ENCODE data around the gene BAHCC1.

BAHCC1 gene

DNA sequence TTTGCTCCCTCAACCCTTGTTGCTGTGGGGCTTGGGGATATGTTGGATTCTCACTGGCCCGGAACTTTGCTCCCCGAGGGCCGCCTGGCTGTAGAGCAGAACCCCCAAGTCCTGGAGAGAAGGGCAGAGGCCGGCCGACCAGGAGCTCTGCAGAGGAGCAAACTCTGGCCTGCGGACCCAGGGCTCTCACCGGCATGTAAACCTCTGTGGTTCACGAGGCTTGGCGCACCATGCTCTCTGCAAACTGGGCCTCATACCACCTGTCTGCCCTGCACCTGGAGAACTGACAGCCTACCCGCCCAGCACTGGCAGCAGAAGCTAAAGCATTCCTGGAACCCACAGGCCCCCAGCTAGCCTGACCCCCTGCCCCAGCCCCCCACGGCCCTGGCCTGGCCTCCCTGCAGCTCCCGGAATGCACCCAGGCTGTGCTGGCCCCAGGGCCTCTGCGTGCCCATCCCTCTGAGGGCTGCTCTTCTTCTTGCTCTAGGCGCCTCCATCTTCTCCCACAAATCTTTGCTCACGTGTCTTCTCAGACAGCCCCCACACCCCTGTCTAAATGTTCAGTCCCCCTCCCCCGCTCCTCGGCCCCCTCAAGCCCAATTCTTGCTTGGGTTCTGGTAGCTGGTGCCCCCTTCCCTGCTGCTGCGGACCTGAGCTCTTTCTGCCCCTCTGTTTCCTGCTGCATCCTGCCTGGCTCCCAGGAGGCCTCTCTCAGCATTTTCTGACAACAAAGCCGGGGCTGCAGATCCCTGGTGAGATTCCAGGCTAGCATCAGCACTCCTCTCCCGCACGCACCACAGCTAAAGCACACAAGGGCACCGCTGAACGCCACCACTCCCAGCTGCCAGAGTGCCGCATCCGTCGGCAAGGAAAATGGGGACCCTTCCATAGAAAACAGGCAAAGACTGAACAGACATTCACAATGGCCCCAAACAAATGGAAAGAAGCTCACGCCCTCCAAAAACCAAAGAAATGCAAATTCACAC is 94.0 kb downstream of the BAHCC1 start:
- Histone ChIP-seq H2AFZ (ENCODE audit: low read length) (no peak overlapping the region), H3K9ac (ENCODE audit: low read depth, low read length, poor library complexity, severe bottlenecking) (peak overlapping the region; percentile 99), H3K36me3 (ENCODE audit: insufficient read depth, low read length) (no peaks in the 10 kb centered on the region), H3K27me3 (ENCODE audit: insufficient read depth, low read length, poor library complexity, severe bottlenecking) (no peaks in the 10 kb centered on the region), H3K9me3 (ENCODE audit: insufficient read depth, low read depth, low read length) (no peaks in the 10 kb centered on the region), H3K4me2 (ENCODE audit: low read depth, low read length, poor library complexity, severe bottlenecking) (peak overlapping the region; percentile 98), H3K4me1 (ENCODE audit: insufficient read depth, low read length, poor library complexity, severe bottlenecking) (peaks cover 62% of the 10 kb centered on the region), H3K4me3 (ENCODE audit: low read length, poor library complexity, severe bottlenecking) (peak overlapping the region; percentile 93), H3K79me2 (ENCODE audit: insufficient read depth, low read length) (peaks cover 47% of the 10 kb centered on the region), H3K9me2 (replicated peaks; ENCODE audit: low read depth, low read length) (no peaks in the 10 kb centered on the region), H4K20me1 (ENCODE audit: insufficient read depth, low read length, poor library complexity, severe bottlenecking) (no peaks in the 10 kb centered on the region), H3F3A (ENCODE audit: low read depth) (peaks cover 9% of the 10 kb centered on the region; the same call in 1 of the 2 replicates)
- TF ChIP-seq EZH2phosphoT487 (IDR thresholded peaks at IDR 0.05; ENCODE audit: borderline replicate concordance): no peak
- TF ChIP-seq CTCF (conservative IDR thresholded peaks at IDR 0.05; ENCODE audit: low read length): no peak

GRCh38 chr17:81489998-81490992 is 95.0 kb downstream of the BAHCC1 start:
- H3K36me3 ChIP-seq (ENCODE audit: insufficient read depth, low read length): no peaks in the 10 kb centered on the region
- no peaks in the 10 kb centered on the region for H3K9me3 ChIP-seq (ENCODE audit: insufficient read depth, low read depth, low read length)
- no peaks in the 10 kb centered on the region for H3K27me3 ChIP-seq (ENCODE audit: insufficient read depth, low read length, poor library complexity, severe bottlenecking)
- H3K4me3 ChIP-seq (ENCODE audit: low read length, poor library complexity, severe bottlenecking): no peak overlapping the region
- peak overlapping the region; percentile 99 for H3K9ac ChIP-seq (ENCODE audit: low read depth, low read length, poor library complexity, severe bottlenecking)
- peaks cover 62% of the 10 kb centered on the region for H3K4me1 ChIP-seq (ENCODE audit: insufficient read depth, low read length, poor library complexity, severe bottlenecking)
- no peak overlapping the region for H2AFZ ChIP-seq (ENCODE audit: low read length)
- peaks cover 38% of the 10 kb centered on the region for H3K79me2 ChIP-seq (ENCODE audit: insufficient read depth, low read length)
- H3F3A ChIP-seq (ENCODE audit: low read depth): peaks cover 6% of the 10 kb centered on the region; the same call in 1 of the 2 replicates
- H4K20me1 ChIP-seq (ENCODE audit: insufficient read depth, low read length, poor library complexity, severe bottlenecking): no peaks in the 10 kb centered on the region
- no peaks in the 10 kb centered on the region for H3K9me2 ChIP-seq (replicated peaks; ENCODE audit: low read depth, low read length)
- peak overlapping the region; percentile 98 for H3K4me2 ChIP-seq (ENCODE audit: low read depth, low read length, poor library complexity, severe bottlenecking)
- TF ChIP-seq EZH2phosphoT487 (IDR thresholded peaks at IDR 0.05; ENCODE audit: borderline replicate concordance): no peak
- TF ChIP-seq CTCF (conservative IDR thresholded peaks at IDR 0.05; ENCODE audit: low read length): no peak; the same call in 1 of the 2 replicates

DNA sequence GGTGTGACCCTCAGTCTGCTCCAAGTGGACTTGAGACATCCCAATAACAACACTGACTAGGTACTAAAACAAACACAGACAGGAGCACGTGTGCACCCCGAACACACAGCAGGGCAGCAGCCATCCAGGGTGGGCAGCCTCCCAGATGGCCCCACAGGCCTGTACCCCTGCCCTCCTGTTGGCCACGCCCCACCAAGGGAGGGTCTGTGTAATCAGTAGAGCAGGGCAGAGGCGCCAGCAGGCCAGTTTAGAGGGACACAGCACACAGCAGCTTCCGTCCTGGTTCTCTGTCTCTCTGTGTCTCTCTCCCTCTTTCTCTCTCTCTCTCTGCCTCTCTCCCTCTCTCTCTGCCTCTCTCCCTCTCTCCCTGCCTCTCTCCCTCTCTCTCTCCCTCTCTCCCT is 95.9 kb downstream of the BAHCC1 start:
- H3K79me2 ChIP-seq (ENCODE audit: insufficient read depth, low read length): peaks cover 35% of the 10 kb centered on the region
- no peaks in the 10 kb centered on the region for H3K9me3 ChIP-seq (ENCODE audit: insufficient read depth, low read depth, low read length)
- no peak overlapping the region for H2AFZ ChIP-seq (ENCODE audit: low read length)
- H3K36me3 ChIP-seq (ENCODE audit: insufficient read depth, low read length): no peaks in the 10 kb centered on the region
- H3K9me2 ChIP-seq (replicated peaks; ENCODE audit: low read depth, low read length): no peaks in the 10 kb centered on the region
- 0 out of 2 replicates have a peak, but pooled peaks cover 3% of the 10 kb centered on the region for H3F3A ChIP-seq (ENCODE audit: low read depth)
- no peaks in the 10 kb centered on the region for H3K27me3 ChIP-seq (ENCODE audit: insufficient read depth, low read length, poor library complexity, severe bottlenecking)
- no peaks in the 10 kb centered on the region for H4K20me1 ChIP-seq (ENCODE audit: insufficient read depth, low read length, poor library complexity, severe bottlenecking)
- H3K4me2 ChIP-seq (ENCODE audit: low read depth, low read length, poor library complexity, severe bottlenecking): no peak overlapping the region
- no peak overlapping the region for H3K4me3 ChIP-seq (ENCODE audit: low read length, poor library complexity, severe bottlenecking)
- H3K4me1 ChIP-seq (ENCODE audit: insufficient read depth, low read length, poor library complexity, severe bottlenecking): peaks cover 56% of the 10 kb centered on the region
- no peak for TF ChIP-seq EZH2phosphoT487 (IDR thresholded peaks at IDR 0.05; ENCODE audit: borderline replicate concordance)
- no peak for TF ChIP-seq CTCF (conservative IDR thresholded peaks at IDR 0.05; ENCODE audit: low read length)
- H3K9ac ChIP-seq (ENCODE audit: low read depth, low read length, poor library complexity, severe bottlenecking): peak overlapping the region; percentile 8
